Measurements from ENCODE around the gene OPA1.

OPA1 gene

DNA sequence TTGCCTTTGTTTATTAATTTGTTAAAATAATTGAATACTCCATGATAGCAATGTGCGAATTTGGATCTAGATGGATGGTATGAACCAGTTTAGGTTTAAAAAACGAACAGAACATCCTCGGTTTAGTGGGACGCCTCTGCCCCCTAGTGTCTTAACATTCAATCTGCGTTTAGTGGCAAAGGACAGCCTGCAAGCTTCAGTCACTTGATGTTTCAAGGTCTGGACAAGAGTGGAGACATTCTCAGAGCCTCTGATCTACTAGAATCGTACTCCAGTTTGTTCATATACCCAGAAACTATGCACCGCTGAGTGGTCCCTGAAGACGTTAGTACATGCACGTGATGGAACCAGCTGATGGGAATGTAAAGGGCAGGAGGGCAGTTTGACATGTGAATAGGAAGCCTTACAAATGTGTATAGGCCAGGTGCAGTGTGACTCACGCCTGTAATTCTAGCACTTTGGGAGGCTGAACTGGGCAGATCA is 20.5 kb upstream of the OPA1 start:
- H3K27ac ChIP-seq, result no peak overlapping the region
- TF ChIP-seq, protein P1, sequence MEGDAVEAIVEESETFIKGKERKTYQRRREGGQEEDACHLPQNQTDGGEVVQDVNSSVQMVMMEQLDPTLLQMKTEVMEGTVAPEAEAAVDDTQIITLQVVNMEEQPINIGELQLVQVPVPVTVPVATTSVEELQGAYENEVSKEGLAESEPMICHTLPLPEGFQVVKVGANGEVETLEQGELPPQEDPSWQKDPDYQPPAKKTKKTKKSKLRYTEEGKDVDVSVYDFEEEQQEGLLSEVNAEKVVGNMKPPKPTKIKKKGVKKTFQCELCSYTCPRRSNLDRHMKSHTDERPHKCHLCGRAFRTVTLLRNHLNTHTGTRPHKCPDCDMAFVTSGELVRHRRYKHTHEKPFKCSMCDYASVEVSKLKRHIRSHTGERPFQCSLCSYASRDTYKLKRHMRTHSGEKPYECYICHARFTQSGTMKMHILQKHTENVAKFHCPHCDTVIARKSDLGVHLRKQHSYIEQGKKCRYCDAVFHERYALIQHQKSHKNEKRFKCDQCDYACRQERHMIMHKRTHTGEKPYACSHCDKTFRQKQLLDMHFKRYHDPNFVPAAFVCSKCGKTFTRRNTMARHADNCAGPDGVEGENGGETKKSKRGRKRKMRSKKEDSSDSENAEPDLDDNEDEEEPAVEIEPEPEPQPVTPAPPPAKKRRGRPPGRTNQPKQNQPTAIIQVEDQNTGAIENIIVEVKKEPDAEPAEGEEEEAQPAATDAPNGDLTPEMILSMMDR (conservative IDR thresholded peaks at IDR 0.05), result peak; percentile 94
- no peak for TF ChIP-seq ZFX (IDR thresholded peaks at IDR 0.05)

DNA sequence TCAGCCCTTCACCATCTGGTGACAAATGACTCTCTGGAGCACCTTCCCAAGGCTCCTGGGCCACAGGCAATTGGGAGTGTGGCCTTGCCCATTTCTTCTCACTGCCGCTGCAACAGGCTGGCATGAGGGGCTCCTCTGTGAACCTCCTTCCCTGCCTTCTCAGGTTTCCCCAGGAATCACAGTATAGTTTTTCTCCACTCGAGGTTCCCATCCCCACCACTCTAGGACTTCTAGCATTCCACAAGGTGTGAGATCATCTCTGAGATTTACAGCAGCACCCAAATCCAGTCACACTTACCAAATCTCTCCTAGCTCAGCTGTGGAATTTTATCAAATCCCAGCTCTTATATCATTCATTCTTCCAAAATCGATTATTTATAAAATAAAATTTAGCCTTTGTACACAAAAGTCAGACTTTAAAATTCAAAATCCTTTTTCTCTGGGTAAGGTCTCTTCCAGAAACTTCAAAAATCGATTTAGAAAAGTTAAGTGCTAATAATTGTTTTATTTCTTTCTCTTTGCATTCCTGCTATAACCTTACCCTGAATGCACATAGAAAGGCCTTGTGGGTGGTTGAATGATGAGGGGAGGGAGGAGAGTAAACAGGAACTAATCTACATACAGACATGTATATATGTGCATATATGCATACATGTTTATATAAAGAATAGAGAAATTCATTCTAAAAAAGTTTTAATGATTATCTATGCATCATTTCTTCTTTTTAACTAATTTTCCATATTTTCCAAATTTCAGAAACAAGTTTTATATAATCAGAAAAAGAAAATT is 19.4 kb upstream of the OPA1 start:
- H3K27ac ChIP-seq, result no peak overlapping the region
- TF ChIP-seq, protein P1 (conservative IDR thresholded peaks at IDR 0.05), result no peak
- no peak for TF ChIP-seq ZFX (IDR thresholded peaks at IDR 0.05)

DNA sequence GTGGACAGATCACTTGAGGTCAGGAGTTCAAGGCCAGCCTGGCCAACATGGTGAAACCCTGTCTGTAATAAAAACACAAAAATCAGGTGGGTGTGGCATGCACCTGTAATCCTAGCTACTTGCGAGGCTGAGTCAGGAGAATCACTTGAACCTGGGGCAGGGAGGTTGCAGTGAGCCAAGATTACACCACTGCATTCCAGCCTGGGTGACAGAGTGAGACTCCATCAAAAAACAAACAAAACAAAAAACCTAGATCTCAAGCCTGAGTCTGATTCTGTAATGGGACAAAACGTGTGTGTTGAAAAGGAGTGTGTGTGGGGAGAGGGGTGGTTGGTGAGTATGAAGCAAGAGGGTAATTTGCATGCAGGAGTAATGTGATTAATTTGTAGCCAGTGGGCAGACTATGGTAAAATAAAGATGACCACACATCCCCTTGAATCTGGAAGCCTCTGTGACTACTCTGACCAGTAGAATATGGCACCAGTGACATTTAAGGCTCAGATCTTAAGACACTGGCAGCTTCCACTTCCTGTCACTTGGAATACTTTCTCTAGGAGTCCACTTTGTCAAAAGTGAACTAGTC is 18.4 kb upstream of the OPA1 start:
- TF ChIP-seq, protein P1 (conservative IDR thresholded peaks at IDR 0.05), result no peak
- no peak for TF ChIP-seq ZFX (IDR thresholded peaks at IDR 0.05)
- no peak overlapping the region for H3K27ac ChIP-seq

DNA sequence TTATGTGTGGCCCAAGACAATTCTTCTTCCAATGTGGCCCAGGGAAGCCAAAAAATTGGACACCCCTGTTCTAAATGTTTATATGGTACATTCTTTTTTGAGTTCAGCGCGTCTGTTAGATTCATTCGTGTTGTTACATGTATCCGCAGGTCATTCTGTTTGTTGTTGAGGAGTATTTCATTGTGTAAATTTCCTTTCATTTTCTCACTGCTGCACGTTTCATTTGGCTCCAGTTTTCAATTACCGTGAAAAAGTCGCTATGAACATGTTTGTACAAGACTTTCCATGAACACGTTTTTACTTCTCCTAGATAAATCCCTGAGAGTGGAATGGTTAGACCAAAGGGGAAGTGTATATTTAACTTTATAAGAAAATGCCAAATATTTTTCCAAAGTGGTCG is 7.5 kb upstream of the OPA1 start:
- H3K27ac ChIP-seq, result no peak overlapping the region
- no peak for TF ChIP-seq ZFX (IDR thresholded peaks at IDR 0.05)
- TF ChIP-seq, protein P1 (conservative IDR thresholded peaks at IDR 0.05), result no peak

DNA sequence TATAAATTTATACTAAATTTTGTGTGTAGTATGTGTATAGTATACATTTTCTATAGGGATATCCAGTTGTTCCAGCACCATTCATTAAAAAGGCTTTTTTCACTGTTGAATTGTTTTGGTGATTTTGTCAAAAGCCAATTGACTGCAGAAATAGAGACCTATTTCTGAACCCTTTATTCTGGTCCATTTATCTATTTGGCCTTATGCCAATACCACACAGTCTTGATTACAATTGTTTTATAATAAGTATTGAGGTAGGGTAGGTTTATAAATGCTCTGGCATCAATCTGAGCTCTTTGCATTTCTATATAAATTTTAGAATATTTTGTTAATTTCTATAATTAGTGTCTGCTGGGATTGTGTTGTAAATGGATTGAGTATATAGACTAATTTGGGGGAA is 6.5 kb upstream of the OPA1 start:
- TF ChIP-seq, protein P1 (conservative IDR thresholded peaks at IDR 0.05), result no peak
- no peak for TF ChIP-seq ZFX (IDR thresholded peaks at IDR 0.05)
- no peak overlapping the region for H3K27ac ChIP-seq

DNA sequence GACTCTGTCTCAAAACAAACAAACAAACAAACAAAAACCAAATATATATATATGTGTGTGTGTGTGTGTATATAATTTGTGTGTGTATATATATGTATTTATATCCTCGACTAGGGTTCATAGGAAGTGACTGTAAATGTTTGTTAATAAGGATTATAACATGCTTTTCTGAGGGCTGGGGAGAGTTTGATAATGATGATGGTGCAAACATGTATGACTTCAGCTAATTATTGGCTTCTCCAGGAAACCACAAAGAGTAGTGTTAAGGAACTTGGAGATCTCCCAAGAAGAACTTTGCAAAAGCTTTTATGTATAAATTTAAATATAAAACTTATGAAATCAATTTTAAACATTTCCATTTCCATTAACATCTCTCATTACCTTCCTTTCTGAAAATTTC is 3.9 kb upstream of the OPA1 start:
- no peak overlapping the region for H3K27ac ChIP-seq
- TF ChIP-seq, protein P1 (conservative IDR thresholded peaks at IDR 0.05), result no peak
- no peak for TF ChIP-seq ZFX (IDR thresholded peaks at IDR 0.05)

DNA sequence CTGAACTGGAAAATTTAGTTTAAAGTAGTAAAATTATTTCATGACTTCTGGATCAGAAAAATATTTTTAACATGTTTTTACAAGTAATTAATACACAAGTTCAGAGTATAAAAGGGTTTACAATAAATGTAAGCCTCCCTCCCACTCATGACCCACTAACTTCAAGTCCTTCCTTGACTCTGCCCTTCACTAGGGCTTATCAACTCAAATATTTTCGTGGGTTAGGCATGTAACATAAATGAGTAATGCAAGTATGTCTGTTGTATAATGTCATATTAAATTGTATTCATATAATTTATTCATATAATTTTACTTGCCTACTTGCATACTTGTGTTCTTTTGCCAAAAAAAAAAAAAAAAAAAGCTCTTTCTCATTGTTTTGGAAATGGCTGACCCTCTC is 3.4 kb upstream of the OPA1 start:
- H3K27ac ChIP-seq, result no peak overlapping the region
- TF ChIP-seq, protein P1 (conservative IDR thresholded peaks at IDR 0.05), result no peak
- no peak for TF ChIP-seq ZFX (IDR thresholded peaks at IDR 0.05)

All from C4-2B (cell line).